GM19324 (cell line): Measurements from ENCODE around the gene IL24.

ENCODE experiments used
- ATAC-seq: cut with Tn5 transposase; IDR thresholded peaks from one replicate; pipeline ENCODE4 v1.9.1; 2021; ENCODE audit warnings: mild to moderate bottlenecking, moderate library complexity; ENCODE audit not compliant: unreplicated experiment, low FRiP score

The IL24 gene

DNA sequence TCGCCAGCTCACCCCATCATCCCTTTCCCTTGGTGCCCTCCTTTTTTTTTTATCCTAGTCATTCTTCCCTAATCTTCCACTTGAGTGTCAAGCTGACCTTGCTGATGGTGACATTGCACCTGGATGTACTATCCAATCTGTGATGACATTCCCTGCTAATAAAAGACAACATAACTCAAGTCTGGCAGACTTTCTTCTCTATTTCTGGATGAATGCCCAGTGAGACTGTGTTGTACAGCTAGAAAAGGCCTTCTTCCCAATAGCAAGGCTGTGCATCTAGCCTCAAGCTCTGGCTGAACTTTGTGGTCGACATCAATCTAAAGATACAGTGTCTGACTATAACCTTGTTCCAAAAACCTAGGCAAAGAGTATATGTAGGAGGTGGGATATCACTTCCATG is 6.4 kb downstream of the IL24 start:
- ATAC-seq: no peak

GRCh38 chr1:206904423-206905142 is 7.3 kb downstream of the IL24 start:
- ATAC-seq: no peak

DNA sequence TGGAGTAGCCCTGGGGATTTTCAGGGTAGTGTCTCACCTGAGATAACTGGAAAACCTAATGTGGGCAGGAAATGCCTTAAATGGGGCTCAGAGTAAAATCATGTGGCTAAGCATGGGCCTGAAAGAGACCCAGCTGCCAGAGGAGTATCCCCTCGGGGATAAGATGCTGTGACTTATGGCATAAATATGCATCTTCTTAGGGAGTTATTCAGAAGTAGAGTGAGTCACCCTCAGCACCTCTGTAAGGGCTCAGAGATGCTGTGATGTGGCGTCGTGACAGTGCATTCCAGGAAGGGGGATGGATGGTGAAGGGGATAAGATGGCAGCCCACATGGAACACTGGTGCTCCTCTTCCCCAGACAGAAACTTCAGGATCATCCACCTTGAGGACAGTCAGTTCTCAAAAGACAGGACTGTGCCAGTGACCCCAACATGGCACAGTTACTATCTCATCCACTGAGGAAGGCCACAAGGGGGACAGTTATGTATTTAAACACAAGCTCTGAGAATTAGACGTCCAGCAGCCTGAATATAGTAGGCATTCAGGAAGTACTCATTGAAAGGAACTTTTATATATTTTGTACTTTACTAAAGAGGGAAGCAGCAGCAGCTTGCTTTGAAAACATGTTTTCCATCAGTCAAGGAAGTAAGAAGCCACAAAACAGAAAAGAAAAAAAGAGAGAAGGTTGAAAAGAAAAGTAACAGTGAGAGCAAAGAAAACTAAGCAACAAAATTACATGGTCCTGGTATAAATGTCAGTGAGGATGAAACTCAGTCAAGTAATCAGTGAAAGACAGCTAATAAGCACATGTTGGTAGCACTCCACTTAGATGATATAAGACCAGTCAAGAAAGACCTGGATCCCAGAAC is 8.3 kb downstream of the IL24 start:
- ATAC-seq: no peak

- no peak for ATAC-seq
Observed at GRCh38 chr1:206907304-206907991, 10.2 kb downstream of the IL24 start.

DNA sequence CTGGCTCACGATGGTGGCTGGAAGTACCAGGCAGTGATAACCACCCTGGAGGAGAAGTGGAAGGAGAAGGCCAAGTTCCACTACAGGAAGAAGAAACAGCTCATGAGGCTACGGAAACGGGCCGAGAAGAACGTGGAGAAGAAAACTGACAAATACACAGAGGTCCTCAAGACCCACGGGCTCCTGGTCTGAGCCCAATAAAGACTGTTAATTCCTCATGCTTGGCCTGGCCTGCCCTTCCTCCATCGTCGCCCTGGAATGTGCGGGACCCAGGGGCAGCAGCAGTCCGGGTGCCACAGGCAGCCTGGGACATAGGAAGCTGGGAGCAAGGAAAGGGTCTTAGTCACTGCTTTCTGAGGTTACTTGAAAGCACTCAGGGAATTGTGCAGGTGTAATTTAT is 10.8 kb downstream of the IL24 start:
- ATAC-seq: no peak

- no peak for ATAC-seq
Observed at GRCh38 chr1:206909161-206909882, 12.1 kb downstream of the IL24 start.

- no peak for ATAC-seq
Observed at GRCh38 chr1:206909883-206910318, 12.7 kb downstream of the IL24 start.

- ATAC-seq: no peak
Observed at GRCh38 chr1:206911064-206911663, 13.9 kb downstream of the IL24 start.

DNA sequence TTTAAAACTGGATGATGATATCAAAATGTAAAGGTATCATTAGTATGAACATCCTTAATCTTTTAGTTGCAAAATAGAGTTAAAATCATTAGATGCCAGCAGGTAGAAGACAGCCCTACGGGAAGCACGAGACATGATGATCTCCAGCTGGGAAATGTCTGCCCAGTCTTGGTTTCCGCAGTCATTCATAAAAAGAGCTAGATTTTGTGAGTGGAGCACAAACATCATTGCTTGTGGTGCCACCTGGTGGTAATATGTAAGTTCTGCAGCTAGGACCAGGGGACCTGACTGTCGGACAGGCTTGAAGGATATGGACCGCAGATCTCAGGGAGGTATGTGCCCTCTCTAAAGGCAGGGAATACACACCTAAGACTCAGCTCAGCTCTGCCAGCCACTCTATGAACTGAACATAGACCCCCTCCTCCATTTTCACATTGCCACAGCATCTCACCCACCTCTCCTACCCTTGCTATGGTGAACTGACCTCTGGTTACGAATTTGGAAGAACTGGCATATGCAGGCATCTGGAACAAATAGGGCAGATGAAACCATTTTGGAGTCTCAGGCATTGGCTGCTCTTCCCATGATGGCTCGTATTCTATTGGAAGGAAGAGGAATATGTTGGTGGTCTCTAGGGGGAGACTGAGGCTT is 15.3 kb downstream of the IL24 start:
- ATAC-seq: no peak

- no peak for ATAC-seq
Observed at GRCh38 chr1:206913766-206914537, 16.7 kb downstream of the IL24 start.

DNA sequence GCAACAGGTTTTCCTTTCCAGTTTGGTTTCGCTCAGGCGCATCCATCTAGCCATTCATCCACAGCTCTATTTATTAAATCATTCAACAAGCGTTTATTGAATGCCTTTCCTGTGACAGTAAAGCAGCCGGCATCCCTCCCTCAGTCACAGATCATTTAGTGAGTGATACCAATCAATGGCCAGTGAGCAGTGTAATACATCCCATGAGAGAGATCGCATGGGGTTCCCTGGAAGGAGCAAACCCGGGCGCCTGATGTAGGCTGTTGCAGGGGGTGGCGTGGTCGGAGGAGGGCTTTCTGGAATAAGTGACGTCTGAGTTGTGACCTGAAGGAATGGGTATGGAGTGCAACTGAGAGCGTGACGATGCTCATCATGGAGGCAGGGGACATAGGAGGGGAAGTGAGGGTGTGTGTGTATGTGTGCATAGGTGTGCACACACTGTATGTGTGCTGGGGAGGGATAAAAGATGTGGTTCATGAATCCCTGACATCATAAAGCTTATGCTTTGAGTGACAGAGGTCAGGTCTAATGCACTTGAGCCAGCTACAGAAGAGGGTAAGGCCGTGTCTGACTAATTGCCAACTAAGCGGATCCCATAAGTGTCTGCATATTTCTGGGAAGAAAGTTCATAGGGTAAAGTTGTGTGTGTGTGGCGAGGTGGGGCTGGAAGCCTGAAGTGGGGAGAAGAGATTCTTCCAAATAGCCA is 17.9 kb downstream of the IL24 start:
- no peak for ATAC-seq

DNA sequence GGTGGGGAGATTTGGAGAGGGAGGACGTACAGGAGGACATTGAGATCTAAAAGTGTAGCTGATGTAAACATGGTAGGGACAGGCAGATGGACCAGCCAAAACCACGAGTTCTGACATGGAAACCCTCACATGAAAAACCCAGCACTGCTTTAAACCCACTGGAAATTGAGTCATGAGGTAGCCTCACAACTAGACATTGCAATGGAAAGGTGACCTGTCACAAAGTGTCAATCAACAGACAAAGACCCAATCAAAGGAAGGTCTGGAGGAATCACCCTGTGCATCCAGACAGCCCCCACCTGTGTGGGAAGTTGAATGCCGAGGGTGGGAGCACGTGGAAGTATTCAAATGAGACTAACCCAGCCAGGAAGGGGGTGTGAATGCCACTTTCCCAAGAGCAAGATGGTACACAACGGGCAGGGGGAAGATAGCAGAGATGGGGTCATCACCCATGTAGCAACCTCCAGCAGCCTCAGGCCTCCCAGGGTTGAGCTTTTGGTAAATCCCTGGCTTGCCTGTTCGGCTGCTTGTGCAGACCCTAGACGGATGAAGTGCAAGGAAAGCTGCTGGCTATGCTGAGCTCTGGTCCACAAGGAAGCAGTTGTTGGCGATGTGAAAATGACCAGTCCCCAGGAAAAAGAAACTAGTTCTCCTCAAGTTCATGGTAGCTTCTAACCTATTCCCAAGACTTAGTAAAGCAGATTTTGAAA is 18.9 kb downstream of the IL24 start:
- ATAC-seq: no peak

DNA sequence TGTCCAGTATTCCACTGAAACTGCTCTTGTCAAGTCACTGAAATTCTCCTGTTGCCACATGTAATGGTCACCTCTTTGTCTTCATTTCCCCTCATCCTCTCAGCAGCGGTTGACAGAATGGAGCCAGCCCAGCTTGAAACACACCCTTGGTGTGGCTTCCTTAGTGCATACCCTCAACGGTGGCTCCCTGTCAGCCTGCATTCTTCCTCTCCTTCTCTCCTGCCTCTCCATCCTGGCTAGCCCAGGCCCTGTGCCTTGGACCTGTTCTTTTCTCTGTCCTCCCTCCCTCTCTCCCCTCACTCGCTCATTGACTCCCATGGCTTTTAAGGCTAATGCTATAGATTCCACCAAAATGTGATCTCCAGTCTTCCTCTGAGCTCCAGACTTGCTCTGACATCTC is 20.8 kb downstream of the IL24 start:
- ATAC-seq: no peak

- ATAC-seq: no peak
Observed at GRCh38 chr1:206921772-206922265, 24.6 kb downstream of the IL24 start, which contains the start of gene FCMR. TSS of gene FCMR (minus strand) at chr1:206921941. CDS start at chr1:206921854, 87 bp downstream.

DNA sequence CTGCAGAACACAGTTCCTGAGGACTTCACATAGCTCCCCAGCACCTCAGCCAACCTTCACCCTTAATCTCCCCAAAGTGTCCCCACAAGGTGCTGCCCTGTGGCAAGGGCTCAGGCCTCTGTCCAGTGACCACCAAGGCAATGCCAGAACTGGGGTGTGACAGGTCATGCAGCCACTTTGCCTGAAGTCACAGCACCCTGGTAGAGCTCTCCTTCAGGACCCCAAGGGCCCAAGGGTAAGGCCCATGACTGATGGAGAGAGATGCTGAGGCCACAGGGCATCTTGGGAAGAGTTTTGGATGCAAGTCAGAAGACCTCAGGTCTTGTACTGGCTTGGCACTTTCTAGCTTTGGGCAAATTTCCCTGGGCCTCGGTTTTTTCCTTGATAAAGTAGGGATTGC is 25.3 kb downstream of the IL24 start:
- ATAC-seq: no peak

- peak; percentile 46 for ATAC-seq
Observed at GRCh38 chr1:206923009-206923960, 26.0 kb downstream of the IL24 start.
